ENCODE measurements around the gene SUB1. TPM values are rescaled to one million over a fixed set of nuclear protein-coding genes. Genes with fewer than 3 reads are reported as not detected.

The SUB1 gene
- polyA plus RNA-seq, 1 donor from 2014 or later, result 1,107 TPM

- TF ChIP-seq EZH2 (IDR thresholded peaks at IDR 0.05; ENCODE audit: borderline replicate concordance, insufficient read depth, low read length, poor library complexity, severe bottlenecking) (no peak), EP300 (conservative IDR thresholded peaks at IDR 0.05; ENCODE audit: poor library complexity, severe bottlenecking) (no peak), REST (IDR thresholded peaks at IDR 0.05; ENCODE audit: borderline replicate concordance) (no peak), MXI1 (conservative IDR thresholded peaks at IDR 0.05; ENCODE audit: poor library complexity, severe bottlenecking) (no peak), RAD21 (conservative IDR thresholded peaks at IDR 0.05) (no peak), SMC3 (conservative IDR thresholded peaks at IDR 0.05; ENCODE audit: poor library complexity) (no peak), POLR2AphosphoS5 (IDR thresholded peaks at IDR 0.05) (no peak), CTCF (IDR thresholded peaks at IDR 0.05; ENCODE audit: poor library complexity, severe bottlenecking) (no peak), TAF1 (IDR thresholded peaks at IDR 0.05; ENCODE audit: low read depth) (no peak)
- Histone ChIP-seq H3K9ac (ENCODE audit: low read length) (peak overlapping the region; percentile 100), H3K9me2 (ENCODE audit: insufficient read depth, low read length) (no peaks in the 10 kb centered on the region), H3K79me2 (replicated peaks; ENCODE audit: insufficient read depth, low read length) (peaks cover 35% of the 10 kb centered on the region), H3K4me2 (ENCODE audit: low read length) (peak overlapping the region; percentile 60), H3F3A (ENCODE audit: insufficient read depth, low read length, poor library complexity, severe bottlenecking) (no peaks in the 10 kb centered on the region), H3K36me3 (ENCODE audit: insufficient read depth, low read length) (peaks cover 4% of the 10 kb centered on the region), H3K27me3 (ENCODE audit: insufficient read depth, low read depth, low read length) (no peaks in the 10 kb centered on the region), H4K20me1 (ENCODE audit: insufficient read depth) (peaks cover 15% of the 10 kb centered on the region), H3K9me3 (ENCODE audit: low read length) (no peaks in the 10 kb centered on the region), H3K4me3 (ENCODE audit: low read length) (peak overlapping the region; percentile 97), H2AFZ (ENCODE audit: low read depth, low read length) (peak overlapping the region; percentile 66), H3K27ac (ENCODE audit: low read length) (peak overlapping the region; percentile 99)
Observed at GRCh38 chr5:32584646-32585045, 711 bp upstream of the SUB1 start.

GRCh38 chr5:32585122-32585445 is 273 bp upstream of the SUB1 start:
- peak overlapping the region; percentile 99 for H3K27ac ChIP-seq (ENCODE audit: low read length)
- no peaks in the 10 kb centered on the region for H3K27me3 ChIP-seq (ENCODE audit: insufficient read depth, low read depth, low read length)
- no peak for TF ChIP-seq MXI1 (conservative IDR thresholded peaks at IDR 0.05; ENCODE audit: poor library complexity, severe bottlenecking)
- H3K79me2 ChIP-seq (replicated peaks; ENCODE audit: insufficient read depth, low read length), result peaks cover 39% of the 10 kb centered on the region
- peaks cover 15% of the 10 kb centered on the region for H4K20me1 ChIP-seq (ENCODE audit: insufficient read depth)
- H3K4me3 ChIP-seq (ENCODE audit: low read length), result peak overlapping the region; percentile 97
- peaks cover 4% of the 10 kb centered on the region for H3K36me3 ChIP-seq (ENCODE audit: insufficient read depth, low read length)
- H3K9ac ChIP-seq (ENCODE audit: low read length), result peak overlapping the region; percentile 100
- peak overlapping the region; percentile 66 for H2AFZ ChIP-seq (ENCODE audit: low read depth, low read length)
- no peaks in the 10 kb centered on the region for H3F3A ChIP-seq (ENCODE audit: insufficient read depth, low read length, poor library complexity, severe bottlenecking)
- H3K9me2 ChIP-seq (ENCODE audit: insufficient read depth, low read length), result no peaks in the 10 kb centered on the region
- H3K9me3 ChIP-seq (ENCODE audit: low read length), result no peaks in the 10 kb centered on the region
- H3K4me2 ChIP-seq (ENCODE audit: low read length), result peak overlapping the region; percentile 60

DNA sequence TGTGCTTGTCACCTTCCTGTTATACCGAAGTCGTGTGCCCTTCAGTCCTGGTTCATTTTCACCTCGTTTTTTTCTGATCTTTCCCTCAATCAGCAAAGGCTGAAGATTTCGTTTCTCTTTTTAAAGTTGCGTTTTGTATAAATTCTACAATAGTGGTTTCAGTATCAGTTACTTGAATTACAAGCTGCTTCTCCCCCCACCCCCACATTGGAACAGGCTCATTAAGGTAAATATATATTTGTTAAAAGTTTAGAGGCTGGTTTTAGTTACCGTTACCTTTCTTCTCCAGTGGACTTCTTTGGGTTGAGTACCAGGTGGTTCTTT is 881 bp downstream of the SUB1 start:
- H3F3A ChIP-seq (ENCODE audit: insufficient read depth, low read length, poor library complexity, severe bottlenecking), result no peaks in the 10 kb centered on the region
- H3K9me2 ChIP-seq (ENCODE audit: insufficient read depth, low read length), result no peaks in the 10 kb centered on the region
- no peaks in the 10 kb centered on the region for H3K9me3 ChIP-seq (ENCODE audit: low read length)
- H3K27me3 ChIP-seq (ENCODE audit: insufficient read depth, low read depth, low read length), result no peaks in the 10 kb centered on the region
- peak overlapping the region; percentile 97 for H3K4me3 ChIP-seq (ENCODE audit: low read length)
- no peak for TF ChIP-seq TAF1 (IDR thresholded peaks at IDR 0.05; ENCODE audit: low read depth)
- H3K27ac ChIP-seq (ENCODE audit: low read length), result peak overlapping the region; percentile 99
- peaks cover 15% of the 10 kb centered on the region for H4K20me1 ChIP-seq (ENCODE audit: insufficient read depth)
- peak overlapping the region; percentile 99 for H3K4me2 ChIP-seq (ENCODE audit: low read length)
- H3K36me3 ChIP-seq (ENCODE audit: insufficient read depth, low read length), result peaks cover 4% of the 10 kb centered on the region
- peak overlapping the region; percentile 100 for H3K9ac ChIP-seq (ENCODE audit: low read length)
- H2AFZ ChIP-seq (ENCODE audit: low read depth, low read length), result peak overlapping the region; percentile 73
- H3K79me2 ChIP-seq (replicated peaks; ENCODE audit: insufficient read depth, low read length), result peaks cover 48% of the 10 kb centered on the region
